ENCODE measurements around the gene KLHL40.

Gene KLHL40, protein sequence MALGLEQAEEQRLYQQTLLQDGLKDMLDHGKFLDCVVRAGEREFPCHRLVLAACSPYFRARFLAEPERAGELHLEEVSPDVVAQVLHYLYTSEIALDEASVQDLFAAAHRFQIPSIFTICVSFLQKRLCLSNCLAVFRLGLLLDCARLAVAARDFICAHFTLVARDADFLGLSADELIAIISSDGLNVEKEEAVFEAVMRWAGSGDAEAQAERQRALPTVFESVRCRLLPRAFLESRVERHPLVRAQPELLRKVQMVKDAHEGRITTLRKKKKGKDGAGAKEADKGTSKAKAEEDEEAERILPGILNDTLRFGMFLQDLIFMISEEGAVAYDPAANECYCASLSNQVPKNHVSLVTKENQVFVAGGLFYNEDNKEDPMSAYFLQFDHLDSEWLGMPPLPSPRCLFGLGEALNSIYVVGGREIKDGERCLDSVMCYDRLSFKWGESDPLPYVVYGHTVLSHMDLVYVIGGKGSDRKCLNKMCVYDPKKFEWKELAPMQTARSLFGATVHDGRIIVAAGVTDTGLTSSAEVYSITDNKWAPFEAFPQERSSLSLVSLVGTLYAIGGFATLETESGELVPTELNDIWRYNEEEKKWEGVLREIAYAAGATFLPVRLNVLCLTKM

DNA sequence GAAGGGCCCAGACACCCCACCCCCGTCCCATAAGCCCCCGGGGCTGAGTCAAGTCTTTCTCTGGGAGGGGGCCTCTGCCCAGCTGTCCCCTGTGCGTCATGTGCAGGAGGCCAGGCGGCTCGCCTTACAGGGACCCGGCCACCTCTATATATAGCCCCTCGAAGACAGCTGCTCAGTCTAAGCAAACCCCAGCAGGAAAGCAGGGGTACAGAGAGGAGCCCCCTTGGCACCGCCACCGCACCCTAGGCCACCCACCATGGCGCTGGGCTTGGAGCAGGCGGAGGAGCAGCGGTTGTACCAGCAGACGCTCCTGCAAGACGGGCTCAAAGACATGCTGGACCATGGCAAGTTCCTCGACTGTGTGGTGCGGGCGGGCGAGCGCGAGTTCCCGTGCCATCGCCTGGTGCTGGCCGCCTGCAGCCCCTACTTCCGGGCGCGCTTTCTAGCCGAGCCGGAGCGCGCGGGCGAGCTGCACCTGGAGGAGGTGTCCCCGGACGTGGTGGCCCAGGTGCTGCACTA, at the start of gene KLHL40:
Gene KLHL40 (plus strand): TSS at position 175 of the 519 bp plus-strand sequence. CDS start 82 bp downstream, at position 257.
- TF ChIP-seq, protein P1, sequence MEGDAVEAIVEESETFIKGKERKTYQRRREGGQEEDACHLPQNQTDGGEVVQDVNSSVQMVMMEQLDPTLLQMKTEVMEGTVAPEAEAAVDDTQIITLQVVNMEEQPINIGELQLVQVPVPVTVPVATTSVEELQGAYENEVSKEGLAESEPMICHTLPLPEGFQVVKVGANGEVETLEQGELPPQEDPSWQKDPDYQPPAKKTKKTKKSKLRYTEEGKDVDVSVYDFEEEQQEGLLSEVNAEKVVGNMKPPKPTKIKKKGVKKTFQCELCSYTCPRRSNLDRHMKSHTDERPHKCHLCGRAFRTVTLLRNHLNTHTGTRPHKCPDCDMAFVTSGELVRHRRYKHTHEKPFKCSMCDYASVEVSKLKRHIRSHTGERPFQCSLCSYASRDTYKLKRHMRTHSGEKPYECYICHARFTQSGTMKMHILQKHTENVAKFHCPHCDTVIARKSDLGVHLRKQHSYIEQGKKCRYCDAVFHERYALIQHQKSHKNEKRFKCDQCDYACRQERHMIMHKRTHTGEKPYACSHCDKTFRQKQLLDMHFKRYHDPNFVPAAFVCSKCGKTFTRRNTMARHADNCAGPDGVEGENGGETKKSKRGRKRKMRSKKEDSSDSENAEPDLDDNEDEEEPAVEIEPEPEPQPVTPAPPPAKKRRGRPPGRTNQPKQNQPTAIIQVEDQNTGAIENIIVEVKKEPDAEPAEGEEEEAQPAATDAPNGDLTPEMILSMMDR (IDR thresholded peaks at IDR 0.05; ENCODE audit: low read depth, low read length): no peak
- TF ChIP-seq POLR2A (IDR thresholded peaks at IDR 0.05; ENCODE audit: extremely low read depth, insufficient read length) (no peak), MYC (IDR thresholded peaks at IDR 0.05; ENCODE audit: low read depth, low read length) (no peak)
- TF ChIP-seq, protein P2, sequence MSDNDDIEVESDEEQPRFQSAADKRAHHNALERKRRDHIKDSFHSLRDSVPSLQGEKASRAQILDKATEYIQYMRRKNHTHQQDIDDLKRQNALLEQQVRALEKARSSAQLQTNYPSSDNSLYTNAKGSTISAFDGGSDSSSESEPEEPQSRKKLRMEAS (IDR thresholded peaks at IDR 0.05; ENCODE audit: low read depth, low read length): no peak
- no peak for DNase-seq (ENCODE audit: low read depth)

DNA sequence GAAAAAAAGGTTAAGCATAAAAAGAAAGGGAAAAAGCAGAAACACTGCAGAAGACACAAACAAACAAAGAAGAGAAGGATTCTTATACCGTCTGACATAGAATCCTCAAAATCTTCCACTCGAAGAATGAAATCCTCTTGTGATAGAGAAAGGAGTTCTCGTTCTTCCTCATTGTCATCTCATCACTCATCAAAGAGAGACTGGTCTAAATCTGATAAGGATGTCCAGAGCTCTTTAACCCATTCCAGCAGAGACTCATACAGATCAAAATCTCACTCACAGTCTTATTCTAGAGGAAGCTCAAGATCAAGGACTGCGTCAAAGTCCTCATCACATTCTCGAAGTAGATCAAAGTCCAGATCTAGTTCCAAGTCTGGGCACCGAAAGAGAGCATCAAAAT, 48.3 kb upstream of the KLHL40 start:
- DNase-seq (ENCODE audit: low read depth): no peak
- TF ChIP-seq, protein P2 (IDR thresholded peaks at IDR 0.05; ENCODE audit: low read depth, low read length): no peak
- no peak for TF ChIP-seq POLR2A (IDR thresholded peaks at IDR 0.05; ENCODE audit: extremely low read depth, insufficient read length)
- TF ChIP-seq MYC (IDR thresholded peaks at IDR 0.05; ENCODE audit: low read depth, low read length): no peak
- TF ChIP-seq, protein P1 (IDR thresholded peaks at IDR 0.05; ENCODE audit: low read depth, low read length): no peak
- H3K4me3 ChIP-seq (ENCODE audit: low read depth, low read length): no peak overlapping the region

More for the DNA sequence above, at the start of gene KLHL40:
- no peak within 1 kb of the TSS for H3K4me3 ChIP-seq (ENCODE audit: low read depth, low read length)

DNA sequence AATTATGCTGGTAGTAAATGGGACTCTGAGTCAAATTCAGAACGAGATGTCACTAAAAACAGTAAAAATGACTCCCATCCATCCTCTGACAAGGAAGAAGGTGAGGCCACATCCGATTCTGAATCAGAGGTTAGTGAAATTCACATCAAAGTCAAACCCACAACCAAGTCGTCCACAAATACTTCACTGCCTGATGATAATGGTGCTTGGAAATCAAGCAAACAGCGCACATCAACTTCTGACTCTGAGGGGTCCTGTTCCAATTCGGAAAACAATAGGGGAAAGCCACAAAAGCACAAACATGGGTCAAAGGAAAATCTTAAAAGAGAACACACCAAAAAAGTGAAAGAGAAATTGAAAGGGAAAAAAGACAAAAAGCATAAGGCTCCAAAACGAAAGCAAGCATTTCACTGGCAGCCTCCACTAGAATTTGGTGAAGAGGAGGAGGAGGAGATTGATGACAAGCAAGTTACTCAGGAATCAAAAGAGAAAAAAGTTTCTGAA, 46.9 kb upstream of the KLHL40 start:
- TF ChIP-seq, protein P1 (IDR thresholded peaks at IDR 0.05; ENCODE audit: low read depth, low read length): no peak
- TF ChIP-seq MYC (IDR thresholded peaks at IDR 0.05; ENCODE audit: low read depth, low read length): no peak
- TF ChIP-seq POLR2A (IDR thresholded peaks at IDR 0.05; ENCODE audit: extremely low read depth, insufficient read length): no peak
- TF ChIP-seq, protein P2 (IDR thresholded peaks at IDR 0.05; ENCODE audit: low read depth, low read length): no peak
- no peak for DNase-seq (ENCODE audit: low read depth)
- H3K4me3 ChIP-seq (ENCODE audit: low read depth, low read length): no peak overlapping the region

DNA sequence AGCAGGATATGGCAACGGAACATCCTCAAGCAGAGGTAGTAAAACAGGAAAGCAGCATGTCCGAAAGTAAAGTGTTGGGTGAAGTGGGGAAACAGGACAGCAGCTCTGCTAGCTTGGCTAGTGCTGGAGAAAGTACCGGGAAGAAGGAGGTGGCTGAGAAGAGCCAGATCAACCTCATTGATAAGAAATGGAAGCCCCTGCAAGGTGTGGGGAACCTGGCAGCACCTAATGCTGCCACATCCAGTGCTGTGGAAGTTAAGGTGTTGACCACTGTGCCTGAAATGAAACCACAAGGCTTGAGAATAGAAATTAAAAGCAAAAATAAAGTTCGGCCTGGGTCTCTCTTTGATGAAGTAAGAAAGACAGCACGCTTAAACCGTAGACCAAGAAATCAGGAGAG, 46.1 kb upstream of the KLHL40 start:
- no peak overlapping the region for H3K4me3 ChIP-seq (ENCODE audit: low read depth, low read length)
- no peak for DNase-seq (ENCODE audit: low read depth)
- TF ChIP-seq POLR2A (IDR thresholded peaks at IDR 0.05; ENCODE audit: extremely low read depth, insufficient read length) (no peak), MYC (IDR thresholded peaks at IDR 0.05; ENCODE audit: low read depth, low read length) (no peak)
- TF ChIP-seq, protein P1 (IDR thresholded peaks at IDR 0.05; ENCODE audit: low read depth, low read length): no peak
- TF ChIP-seq, protein P2 (IDR thresholded peaks at IDR 0.05; ENCODE audit: low read depth, low read length): no peak

DNA sequence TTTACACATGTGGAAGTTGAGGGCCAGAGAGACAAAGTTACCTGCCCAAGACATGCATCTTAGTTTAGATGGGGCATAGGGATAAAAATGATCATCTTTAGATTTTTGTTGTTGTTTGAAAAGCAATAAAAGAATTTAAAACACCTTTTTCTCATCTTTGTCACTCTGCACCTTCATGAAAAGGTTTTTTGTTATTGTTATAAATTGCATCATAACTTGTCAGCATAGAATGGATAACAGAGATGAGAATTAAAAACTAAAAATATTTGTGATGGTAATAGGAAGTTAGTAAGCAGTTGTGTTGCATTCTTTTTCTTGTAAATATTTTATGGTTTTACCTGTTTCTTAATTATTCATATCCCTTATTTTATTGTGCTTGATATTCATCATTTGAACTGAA, 45.2 kb upstream of the KLHL40 start:
- no peak for DNase-seq (ENCODE audit: low read depth)
- H3K4me3 ChIP-seq (ENCODE audit: low read depth, low read length): no peak overlapping the region
- no peak for TF ChIP-seq POLR2A (IDR thresholded peaks at IDR 0.05; ENCODE audit: extremely low read depth, insufficient read length)
- no peak for TF ChIP-seq MYC (IDR thresholded peaks at IDR 0.05; ENCODE audit: low read depth, low read length)
- TF ChIP-seq, protein P2 (IDR thresholded peaks at IDR 0.05; ENCODE audit: low read depth, low read length): no peak
- TF ChIP-seq, protein P1 (IDR thresholded peaks at IDR 0.05; ENCODE audit: low read depth, low read length): no peak

Measured in NB4 (cell line).